Neural progenitor cell (in vitro differentiated cells): ENCODE data around the gene NEO1.

Experiments
- EZH2 ChIP-seq: fragments of 200-600 bp; sonication (generic); IDR thresholded peaks from 2 replicates; pipeline ENCODE4 v1.6.1; 2017; ENCODE audit warnings: antibody characterized with exemption, mild to moderate bottlenecking, moderate library complexity
- EZH2phosphoT487 ChIP-seq: fragments of 200-600 bp; sonication (generic); IDR thresholded peaks from 2 replicates; pipeline ENCODE4 v1.6.1; 2017; ENCODE audit warnings: antibody characterized with exemption
- TF ChIP-seq, protein P1 (sequence below): fragments of 200-600 bp; sonication (generic); IDR thresholded peaks from 2 replicates; pipeline ENCODE4 v1.5.1; 2017; ENCODE audit warnings: antibody characterized with exemption, mild to moderate bottlenecking

DNA sequence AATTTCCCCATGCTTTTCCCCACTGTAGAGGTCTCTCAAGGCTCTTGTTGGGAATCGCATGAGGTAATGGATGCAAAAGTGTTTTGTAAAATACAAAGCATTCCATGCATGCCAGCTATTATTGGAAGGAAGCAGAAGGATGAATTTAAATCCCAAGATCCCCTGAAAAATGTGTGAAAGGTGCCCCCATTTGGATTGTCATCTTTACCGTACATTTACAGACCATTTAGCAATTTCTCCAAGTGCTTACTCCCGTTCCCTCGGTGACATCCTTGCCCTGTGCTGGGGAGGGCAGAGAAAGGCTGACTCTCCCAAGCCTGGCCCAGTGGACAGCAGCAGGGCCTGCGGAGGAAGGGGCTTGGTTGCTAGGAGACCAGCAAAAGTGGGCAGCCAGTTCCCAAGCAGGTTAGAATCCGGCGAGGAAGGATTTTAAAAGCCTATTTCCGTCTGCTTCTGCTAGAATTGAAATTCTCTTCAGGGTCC lies 31.1 kb upstream of the NEO1 start:
- TF ChIP-seq, protein P1, sequence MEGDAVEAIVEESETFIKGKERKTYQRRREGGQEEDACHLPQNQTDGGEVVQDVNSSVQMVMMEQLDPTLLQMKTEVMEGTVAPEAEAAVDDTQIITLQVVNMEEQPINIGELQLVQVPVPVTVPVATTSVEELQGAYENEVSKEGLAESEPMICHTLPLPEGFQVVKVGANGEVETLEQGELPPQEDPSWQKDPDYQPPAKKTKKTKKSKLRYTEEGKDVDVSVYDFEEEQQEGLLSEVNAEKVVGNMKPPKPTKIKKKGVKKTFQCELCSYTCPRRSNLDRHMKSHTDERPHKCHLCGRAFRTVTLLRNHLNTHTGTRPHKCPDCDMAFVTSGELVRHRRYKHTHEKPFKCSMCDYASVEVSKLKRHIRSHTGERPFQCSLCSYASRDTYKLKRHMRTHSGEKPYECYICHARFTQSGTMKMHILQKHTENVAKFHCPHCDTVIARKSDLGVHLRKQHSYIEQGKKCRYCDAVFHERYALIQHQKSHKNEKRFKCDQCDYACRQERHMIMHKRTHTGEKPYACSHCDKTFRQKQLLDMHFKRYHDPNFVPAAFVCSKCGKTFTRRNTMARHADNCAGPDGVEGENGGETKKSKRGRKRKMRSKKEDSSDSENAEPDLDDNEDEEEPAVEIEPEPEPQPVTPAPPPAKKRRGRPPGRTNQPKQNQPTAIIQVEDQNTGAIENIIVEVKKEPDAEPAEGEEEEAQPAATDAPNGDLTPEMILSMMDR, result no peak
- TF ChIP-seq EZH2phosphoT487 (no peak), EZH2 (no peak)
